Measurements from ENCODE around the gene SYNE2.
"Not testable (repeated sequence)": the region's sequence is repeated elsewhere in the genome, so short reads cannot be mapped to it uniquely, and the experiment has no call there.

The SYNE2 gene

DNA sequence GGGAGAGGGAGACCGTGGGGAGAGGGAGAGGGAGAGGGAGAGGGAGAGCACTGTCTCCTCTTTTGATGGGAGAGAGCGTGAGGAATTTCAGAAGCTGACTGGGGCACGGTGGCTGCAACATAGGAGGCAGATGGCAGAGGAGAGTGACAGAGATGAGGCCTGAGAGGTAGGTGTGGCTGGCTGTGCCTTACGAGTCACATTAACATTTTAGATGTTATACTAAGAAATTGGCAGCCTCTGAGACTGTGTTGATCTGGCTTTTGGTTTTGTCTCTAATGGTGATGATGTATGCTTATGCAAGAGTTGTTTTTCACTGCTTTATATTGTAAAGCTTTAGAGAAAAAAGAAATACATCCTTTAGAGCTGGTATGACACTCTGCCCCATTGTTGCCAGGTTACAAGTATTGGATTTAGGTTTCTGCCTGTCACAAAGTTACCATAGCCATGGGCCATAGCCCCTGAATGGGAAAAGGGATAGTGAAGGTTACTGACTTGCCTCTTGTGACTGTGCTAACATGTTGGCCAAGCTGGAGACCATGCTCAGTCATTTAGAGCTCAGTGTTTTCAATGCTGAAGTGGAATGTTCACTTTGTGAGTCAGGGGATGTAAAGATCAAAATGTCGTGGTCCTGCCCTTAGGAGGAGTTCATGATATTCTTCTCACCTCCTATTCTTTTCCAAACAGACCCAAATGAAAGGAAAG, 186.2 kb downstream of the SYNE2 start:
- DNase-seq, result no peak

DNA sequence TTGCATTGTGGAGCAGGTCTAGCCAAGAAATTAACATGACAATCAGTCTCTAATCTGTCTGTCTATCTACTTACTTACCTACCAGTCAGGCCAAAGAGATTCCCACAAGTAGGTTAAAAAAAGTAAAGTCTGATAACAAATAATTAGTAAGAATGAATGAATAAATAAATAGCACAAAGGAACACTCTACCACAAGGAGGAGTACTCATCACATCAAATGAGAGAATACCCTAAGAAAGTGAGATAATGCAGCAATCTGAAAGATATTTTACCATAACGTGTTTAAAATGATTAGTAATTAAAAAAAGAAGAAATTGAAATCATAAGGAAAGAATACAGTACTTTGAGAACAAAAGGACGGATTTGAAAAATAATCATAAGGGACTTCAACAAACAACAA, 187.2 kb downstream of the SYNE2 start:
- no peak for DNase-seq

DNA sequence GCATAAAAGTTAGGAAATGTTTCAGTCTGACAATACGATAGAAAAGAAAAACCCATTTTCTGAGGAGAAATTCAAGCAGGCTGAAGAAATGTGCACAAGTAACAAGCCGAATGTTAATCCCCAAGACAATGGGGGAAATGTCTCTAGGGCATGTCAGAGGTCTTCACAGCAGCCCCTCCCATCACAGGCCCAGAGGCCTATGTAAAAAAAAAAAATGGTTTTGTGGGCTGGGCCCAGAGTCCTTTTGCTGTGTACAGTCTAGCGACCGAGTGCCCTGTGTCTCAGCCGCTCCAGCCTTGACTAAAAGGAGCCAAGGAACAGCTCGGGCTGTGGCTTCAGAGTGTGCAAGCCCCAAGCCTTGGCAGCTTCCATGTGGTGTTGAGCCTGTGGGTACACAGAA, 190.5 kb downstream of the SYNE2 start:
- not testable (repeated sequence) for DNase-seq

DNA sequence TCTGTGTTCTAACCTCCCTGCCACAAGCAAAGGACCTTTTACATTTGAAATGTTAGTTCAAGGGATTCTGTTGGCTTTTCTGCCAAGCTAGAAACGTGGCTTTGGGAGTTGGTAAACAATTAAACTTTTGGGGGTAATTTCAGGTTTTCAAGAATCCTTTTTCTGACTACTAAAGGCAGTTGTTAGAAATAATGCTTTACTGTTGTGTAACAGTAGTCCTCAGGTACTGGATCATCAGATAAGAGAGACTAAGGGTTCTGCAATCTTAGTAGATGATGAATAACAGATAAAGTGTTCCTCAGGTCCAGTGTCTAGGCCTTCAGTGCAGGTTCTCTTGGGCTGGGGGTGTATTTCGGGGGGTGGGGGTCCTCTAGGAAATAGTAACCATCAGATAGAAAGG, 192.3 kb downstream of the SYNE2 start:
- no peak for DNase-seq

DNA sequence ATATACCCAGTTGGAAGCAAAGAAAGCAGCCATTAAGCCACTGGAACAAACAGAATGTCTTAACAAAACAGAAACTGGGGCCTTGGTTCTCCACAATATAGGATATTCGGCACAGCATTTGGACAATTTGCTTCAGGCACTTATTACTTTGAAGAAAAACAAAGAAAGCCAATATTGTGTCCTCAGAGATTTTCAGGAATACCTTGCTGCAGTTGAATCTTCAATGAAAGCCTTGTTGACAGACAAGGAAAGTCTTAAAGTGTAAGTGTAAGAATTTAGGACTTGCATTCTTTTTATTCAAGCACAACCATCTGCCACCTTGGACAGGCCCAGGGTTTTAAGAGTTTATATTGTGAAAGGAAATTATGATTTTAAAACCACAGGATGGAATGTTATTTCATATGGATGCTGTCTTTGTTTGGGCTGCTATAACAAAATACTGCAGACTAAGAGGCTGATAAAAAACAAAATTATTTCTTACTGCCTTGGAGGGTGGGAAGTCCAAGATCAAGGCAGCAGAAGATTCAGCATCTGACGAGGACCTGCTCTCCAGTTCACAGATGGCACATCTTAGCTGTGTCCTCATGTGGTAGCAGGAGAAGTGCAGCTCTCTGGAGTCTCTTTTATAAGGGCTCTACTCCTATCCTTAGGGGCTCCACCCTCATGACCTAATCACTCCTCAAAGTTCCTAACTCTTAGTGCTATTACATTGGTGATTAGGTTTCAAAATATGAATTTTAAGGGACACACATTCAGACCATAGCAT, 197.0 kb downstream of the SYNE2 start:
- DNase-seq, result no peak

DNA sequence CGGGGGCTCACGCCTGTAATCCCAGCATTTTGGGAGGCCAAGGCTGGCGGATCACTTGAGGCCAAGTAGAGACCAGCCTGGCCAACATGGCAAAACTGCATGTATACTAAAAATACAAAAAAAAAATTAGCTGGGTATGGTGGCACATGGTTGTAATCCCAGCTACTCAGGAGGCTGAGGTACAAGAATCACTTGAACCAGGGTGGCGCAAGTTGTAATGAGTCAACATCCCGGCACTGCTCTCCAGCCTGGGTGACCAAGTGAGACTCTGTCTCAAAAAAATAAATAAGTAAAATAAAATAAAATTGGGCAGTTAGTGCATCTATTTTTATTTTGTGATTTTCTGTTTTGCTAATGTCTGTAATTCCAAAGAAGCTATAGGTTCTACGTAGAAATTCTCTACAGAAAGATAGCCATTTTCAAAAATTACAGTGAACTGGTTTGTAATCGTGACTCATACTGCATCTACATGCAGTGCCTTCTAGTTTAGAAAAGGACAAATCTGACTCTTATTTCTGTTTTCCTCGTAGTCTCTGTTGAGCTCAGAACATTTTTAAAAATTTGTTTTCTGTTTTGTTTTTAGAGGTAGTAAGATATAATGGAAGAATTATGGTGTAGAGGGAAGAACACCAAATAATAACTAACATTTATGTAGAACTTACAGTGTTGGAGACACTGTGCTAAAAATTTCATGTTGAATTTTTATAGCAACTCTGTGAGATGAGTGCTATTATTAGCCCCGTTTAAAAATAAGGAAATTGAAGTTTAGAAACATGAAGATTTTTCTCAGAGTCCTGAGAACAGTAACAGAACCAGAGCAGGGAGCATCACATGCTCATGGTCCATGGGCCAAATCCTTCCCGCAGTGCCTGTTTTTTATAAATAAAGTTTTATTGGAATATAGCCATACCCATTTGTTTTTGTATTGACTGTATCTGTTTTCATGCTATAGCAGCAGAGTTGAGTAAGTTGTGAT, 201.2 kb downstream of the SYNE2 start:
- no peak for DNase-seq

DNA sequence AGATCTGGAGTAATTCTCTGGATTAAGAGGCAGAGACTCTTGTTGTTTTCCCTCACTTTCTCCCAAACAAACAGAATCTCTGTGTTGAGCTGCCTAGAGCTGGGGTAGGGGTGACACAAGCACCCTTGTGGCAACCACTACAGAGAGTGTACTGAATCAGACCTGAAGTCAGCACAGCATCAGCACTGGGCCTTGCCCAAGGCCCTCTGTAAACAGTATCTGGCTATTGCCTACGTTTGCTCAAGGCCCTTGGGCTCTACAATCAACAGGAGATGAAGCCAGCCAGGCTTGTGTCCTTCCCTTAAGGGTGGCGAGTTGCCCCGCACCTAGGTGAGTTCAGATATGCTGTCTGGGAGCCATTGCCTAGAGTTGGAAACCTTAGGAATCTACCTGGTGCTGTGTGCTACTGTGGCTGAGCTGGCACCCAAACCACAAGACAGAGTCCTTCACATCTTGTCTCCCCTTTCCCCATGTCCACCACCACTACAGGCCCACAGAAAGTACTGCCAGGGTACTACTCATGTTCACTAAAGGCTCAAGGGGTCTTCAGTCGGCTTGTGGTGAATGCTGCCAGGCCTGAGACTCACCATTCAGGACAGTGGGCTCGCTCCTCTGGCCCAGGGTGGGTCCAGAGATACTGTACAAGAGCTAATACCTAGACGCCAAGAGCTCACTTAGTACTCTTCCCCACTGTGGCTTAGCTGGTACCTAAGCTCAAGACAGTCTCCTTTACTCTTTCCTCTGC, 206.8 kb downstream of the SYNE2 start:
- DNase-seq, result no peak

DNA sequence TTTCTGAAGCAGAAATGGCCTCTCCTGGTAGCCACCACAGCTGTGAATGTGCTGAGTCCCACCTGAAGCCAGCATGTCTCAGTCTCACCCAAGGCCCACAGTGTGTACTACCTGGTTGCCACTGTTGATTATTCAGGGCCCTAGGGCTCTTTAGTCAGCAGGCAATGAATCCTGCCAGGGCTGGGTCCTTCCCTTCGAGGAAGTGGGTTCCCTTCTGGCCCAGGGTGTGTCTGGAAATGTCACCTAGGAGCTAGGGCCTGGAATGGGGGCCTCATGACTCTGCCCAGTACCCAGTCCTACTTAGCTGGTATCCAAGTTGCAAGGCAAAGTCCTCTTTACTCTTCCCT, 207.4 kb downstream of the SYNE2 start:
- no peak for DNase-seq

DNA sequence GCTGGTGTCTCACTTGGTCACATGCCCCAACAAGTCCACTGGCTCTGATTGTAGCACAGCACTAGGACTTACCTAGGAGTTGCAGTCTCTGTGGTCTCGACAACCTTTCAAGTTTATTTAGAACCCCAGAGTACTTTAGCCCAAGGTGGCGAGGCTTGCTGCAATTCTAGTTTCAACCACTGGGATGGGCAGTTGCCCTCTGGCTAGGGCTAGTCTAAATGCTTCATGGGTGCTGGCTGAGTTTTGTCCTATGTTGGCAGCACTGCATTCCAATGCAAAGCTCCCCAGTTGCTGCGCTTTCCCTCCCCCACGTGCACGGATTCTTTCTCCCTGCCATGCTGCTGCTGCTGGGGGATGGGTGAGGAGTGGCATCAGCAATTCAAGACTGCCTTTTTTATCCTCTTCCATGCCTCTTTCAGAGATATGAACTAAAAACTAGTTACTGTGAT, 207.9 kb downstream of the SYNE2 start:
- DNase-seq, result no peak

DNA sequence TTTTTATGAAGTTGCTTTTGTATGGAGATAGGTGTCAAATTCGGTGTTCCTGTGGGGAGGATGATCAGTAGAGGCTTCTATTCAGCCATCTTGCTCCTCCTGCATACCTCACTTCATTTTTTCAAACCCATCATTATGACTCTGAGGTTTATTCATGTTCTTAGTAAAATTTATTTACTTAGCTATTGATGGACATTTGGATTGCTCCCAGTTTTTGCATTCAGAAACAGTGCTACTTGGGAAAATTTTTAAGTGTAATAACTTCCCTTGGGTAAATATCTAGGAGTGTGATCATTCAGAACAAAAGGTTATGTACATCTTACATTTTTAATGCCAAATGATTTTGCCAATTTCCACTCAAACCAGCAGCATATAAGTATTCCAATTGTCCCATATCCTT, 208.3 kb downstream of the SYNE2 start:
- no peak for DNase-seq

DNA sequence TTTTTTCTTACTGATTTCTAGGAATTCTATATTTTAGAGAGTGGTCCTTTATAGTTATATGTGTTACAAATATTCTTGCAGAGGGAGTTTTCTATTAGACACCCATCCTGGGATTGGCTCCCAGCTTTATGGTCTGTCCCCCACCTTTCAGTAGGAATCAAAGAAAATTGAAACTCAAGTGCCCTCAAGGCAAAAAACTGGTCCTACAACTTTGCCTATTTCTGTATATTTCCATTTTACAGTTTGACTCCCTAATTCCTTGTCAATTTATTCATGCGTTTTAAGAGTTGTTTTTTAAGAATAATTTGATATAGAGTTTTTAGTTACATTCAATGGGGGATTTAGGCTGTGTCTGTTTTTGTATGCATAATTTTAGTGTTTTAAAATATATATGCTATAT, 208.9 kb downstream of the SYNE2 start:
- no peak for DNase-seq

DNA sequence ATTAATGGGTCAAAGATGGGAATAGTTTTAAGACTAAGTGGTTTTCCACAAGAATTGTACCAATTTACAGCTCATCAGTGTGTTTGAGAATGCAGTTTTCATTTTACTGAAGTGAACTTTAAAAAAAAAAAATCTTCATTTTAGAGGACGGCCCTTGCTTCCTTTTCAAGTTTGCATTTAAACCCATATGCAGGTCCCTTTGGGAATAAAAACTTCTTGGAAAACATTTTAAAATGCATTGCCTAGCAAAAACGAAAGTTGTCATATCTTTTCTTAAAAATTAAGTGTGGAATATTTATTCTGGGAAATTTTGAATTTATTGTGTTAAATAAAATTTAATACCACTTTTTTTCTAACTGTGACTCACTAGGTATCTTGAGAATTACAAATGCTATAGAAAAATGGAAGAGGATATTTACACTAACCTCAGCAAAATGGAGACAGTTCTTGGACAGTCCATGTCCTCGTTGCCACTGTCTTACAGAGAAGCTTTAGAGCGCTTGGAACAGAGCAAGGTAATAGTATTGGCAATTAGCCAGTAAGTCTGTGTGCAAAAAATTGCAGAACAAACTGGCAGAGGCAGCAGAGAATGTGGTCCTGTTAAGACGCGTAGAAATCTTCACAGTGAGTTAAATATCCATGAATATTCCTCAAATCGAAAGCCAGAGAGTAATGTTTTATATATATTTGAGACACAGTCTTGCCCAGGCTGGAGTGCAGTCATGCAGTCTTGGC, 209.7 kb downstream of the SYNE2 start:
- no peak for DNase-seq

DNA sequence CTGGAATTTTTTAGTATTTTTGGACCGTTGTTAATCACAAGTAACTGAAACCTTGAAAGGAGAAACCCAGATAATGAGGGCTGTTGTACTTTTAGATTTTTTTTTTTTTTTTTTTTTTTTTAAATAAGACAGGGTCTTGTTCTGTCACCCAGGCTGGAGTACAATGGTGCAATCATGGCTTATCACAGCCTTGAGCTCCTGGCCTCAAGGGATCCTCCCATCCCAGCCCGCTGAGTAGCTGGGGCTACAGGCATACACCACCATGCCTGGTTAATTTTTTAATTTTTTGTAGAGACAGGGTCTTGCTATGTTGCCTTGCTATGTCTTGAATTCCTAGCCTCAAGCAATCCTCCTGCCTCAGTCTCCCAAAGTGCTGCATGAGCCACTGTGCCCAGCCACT, 211.6 kb downstream of the SYNE2 start:
- DNase-seq, result no peak

DNA sequence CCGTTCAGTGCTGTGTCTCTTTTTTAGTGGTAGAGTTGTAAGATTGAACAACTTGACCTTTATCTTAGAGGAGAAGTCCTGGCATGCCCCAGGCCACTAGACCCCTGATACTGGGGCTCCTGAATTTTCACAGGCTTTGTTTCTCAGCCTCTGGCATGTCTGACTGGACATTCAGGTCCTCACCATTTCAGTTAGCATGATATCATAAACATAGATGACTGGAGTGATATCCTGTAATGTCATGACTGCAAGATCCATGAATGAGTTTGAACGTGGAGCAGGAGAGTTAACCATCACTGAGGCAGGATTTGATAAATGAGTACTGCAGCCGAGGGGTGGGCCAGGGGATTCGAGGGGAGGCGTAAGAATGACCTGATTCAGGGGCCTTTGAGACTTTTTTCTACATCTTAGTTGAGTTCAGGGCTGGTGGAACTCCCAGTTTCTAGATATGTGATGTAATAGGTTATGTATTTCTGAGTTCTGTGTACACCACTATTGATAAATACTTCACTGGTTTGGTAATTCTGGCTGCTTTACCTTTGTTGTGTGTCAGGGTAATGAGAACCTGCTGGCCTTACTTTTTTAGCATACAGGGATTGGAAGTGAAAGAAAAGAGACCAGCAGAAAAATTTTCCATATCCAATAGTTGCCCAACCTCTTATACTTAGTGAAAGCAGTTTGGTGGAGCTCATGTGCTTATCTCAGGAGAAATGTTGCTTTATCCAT, 217.0 kb downstream of the SYNE2 start:
- no peak for DNase-seq

DNA sequence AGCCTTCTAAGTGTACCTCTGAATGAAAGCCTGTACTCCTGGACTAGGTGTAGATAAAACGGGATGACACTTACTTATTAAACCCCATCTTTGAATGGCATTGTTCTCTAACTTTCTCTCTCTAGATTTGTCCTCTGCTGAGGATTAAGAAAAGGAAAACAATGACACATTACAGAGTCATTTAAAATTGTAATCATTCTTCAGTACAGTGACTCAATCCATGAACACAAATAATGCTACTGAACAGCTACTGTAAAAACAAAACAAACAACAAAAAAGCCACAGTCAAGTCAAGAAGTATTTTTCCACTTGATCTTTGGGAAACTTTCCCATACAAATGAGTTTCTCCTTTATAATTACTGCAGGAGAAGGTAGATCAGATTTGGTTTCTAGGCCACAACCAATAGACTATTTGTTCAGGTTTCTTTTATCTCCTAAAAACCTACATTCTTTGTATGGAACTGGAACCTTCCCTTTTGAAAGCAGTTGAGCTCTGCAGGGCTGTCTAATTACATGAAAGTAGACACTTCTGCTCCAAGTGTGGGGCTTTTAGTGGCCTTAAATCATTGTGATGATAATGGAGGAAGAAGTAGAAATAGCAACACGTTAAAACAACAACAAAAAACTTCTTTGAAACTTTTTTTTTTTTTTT, 222.3 kb downstream of the SYNE2 start:
- no peak for DNase-seq

DNA sequence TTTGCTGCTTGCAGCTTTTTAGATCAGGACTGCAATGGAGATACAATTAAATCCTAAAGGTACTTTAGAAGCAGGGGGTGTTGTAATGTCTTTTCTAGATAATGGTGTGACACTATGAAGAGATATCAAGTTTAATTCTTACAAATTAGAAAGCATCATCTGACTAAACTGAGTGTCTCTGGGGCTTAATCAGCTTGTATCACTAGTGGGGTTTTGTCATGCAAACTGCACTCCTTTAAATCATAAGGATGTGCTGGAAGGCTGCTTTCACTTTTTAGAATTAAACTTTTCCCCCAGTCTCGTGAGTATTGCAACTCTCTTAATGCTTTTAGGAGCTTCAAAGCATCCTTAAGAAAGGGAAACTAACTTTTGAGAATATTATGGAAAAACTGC, 222.8 kb downstream of the SYNE2 start:
- DNase-seq, result no peak

DNA sequence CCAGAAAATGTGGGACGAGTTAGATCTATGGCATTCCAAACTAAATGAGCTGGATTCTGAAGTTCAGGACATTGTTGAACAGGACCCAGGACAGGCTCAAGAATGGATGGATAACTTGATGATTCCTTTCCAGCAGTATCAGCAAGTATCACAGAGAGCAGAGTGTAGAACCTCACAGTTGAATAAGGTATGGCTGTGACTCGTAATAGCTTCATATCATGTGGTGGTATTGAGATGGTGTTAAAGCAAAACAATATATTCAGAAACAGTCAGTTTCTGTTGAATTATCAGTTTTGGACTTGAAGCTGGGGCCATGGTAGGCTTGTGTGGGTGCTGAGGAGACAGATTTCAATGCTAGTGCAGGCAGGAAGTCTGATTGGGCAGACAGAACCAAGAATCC, 227.6 kb downstream of the SYNE2 start:
- DNase-seq, result no peak

DNA sequence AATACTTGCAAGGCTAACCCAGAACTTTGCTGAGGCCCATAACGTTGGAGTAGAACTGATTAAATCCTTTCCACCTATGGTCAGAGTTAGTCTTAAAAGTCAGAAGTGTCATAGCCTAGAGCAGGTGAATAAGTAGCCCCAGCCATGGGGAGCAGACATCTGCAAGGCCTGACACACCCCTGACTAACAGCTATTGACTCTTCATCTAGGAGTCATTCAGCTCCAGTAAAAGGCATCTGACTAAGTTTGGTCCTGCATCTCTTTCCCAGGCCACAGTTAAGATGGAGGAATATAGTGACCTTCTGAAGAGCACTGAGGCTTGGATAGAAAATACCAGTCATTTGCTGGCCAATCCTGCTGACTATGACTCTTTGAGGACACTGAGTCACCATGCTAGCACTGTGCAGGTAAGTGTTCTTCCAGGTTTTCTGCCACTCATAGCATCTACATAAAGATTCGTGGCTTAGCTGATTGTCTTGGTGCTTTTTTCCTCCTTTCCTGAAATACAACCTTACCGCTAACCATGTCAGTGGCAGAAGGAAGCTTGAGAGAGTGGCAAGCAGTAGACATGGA, 228.5 kb downstream of the SYNE2 start:
- DNase-seq, result no peak

DNA sequence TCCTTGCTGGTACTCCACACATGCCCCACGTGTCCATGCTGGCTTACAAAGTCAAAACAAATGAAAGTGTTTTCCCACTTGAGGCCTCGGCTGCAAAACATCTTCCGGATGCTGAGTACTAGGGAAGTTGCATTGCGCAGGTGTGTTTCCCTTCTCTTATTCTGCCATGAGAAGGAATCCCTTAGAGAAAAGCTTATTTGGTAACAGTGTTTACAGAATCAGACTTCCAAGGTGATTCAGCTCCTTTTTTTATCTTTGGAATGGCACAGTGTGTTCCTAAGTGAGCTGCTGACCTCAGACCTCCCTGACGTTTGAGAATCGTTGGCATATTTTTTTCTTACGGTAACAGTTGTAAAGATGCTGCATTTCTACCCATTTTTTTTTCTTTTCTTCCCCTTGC, 230.0 kb downstream of the SYNE2 start:
- DNase-seq, result no peak

DNA sequence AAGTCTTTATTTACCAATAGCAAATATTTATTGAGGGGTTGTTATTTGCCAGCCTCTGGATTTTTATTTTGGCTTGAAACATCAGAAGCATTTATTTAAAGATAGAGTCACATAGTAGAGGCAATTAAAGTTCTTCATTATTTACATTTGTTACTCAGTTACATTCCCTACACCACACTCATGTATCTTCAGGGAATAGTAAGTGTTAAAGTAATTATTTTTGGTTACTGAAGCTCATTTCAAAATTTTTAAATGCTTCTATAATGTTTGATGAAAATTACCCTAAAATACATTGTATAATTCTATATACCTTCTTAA, 235.8 kb downstream of the SYNE2 start:
- no peak for DNase-seq

DNA sequence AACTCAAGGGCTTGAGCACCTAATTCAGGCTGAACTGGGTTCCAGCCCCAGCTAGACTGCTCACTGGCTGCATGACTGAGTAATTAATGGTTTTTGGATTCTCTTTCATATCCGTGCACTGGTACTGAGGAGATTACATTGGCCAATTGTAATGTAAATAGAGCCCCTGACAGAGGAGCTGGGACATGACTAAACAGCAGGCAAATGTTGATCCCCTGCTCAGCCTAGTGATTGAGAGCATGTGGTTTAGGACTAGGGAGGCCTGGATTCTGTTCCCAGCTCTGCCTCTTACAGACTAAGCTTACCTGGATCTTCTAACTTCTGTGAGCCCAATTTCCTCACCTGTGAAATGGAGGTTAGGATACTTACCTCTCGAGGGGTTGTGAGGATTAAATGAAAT, 237.1 kb downstream of the SYNE2 start:
- no peak for DNase-seq

Measured in CD4-positive, alpha-beta T cell treated with Interleukin-4 for 4 hours (primary cell).